ENCODE measurements around the gene BTBD6.

BTBD6 gene

DNA sequence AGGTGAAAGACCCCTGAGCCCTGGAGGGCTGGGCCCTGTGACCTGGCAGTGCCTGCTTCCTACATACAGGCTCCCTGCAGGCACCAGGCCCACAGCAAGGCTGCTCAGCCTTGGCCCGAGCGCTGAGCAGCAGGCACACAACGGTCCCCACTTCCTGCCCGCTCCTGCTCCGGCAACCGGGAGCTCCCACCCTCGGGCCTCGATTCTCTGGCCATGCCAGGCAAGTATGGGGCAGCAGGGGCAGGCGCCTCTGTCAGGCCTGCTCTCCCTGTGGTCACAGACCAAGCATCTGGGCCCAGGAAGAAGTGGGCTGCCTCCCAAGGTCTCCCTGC lies 36.6 kb upstream of the BTBD6 start:
- no peak for DNase-seq

- no peak for DNase-seq
Observed at GRCh38 chr14:105212541-105213300, 35.6 kb upstream of the BTBD6 start.

DNA sequence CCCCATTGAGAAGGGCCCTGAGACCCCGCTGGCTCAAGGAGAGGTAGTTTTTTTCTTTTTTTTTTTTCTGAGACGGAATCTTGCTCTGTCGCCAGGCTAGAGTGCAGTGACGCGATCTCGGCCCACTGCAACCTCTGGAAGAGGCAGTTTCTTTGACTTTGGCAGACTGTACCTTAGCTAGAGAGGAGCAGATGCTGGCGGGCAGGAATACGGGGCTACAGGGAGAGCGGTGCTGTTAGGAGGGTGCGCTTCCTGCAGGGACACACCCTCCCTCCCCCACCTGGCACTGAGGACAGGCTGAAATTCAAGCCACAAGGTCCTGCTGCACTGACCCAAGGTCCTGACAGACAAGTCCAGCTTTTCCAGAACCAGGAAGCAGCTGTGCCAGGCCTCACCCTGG lies 35.0 kb upstream of the BTBD6 start:
- DNase-seq, result no peak

DNA sequence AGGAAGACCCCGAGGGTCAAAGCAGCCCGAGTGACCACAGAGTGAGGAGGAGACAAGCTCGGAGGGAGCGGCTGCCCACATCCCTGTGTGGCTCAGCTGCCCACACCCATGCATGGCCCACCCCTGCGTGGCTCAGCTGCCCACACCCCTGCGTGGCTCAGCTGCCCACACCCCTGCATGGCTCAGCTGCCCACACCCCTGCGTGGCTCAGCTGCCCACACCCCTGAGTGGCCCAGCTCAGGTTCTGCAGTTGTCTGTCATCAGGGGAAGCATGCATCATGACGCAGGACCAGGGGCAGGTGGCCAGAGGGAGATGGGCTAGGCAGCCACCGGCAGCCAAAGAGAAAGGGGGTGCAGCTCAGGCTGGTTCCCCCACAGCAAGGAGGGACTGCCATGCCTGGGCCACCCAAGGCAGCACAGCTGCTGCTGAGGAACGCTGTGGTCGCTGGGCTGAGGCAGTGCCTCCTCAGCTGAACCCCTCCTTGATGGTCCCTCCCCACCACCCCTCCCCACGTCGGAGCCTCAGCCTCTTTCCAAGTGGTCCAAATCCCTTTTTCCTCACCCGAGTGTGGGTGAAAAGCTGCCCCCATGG lies 33.9 kb upstream of the BTBD6 start:
- DNase-seq, result no peak

- no peak for DNase-seq
Observed at GRCh38 chr14:105215602-105216001, 32.7 kb upstream of the BTBD6 start.

DNA sequence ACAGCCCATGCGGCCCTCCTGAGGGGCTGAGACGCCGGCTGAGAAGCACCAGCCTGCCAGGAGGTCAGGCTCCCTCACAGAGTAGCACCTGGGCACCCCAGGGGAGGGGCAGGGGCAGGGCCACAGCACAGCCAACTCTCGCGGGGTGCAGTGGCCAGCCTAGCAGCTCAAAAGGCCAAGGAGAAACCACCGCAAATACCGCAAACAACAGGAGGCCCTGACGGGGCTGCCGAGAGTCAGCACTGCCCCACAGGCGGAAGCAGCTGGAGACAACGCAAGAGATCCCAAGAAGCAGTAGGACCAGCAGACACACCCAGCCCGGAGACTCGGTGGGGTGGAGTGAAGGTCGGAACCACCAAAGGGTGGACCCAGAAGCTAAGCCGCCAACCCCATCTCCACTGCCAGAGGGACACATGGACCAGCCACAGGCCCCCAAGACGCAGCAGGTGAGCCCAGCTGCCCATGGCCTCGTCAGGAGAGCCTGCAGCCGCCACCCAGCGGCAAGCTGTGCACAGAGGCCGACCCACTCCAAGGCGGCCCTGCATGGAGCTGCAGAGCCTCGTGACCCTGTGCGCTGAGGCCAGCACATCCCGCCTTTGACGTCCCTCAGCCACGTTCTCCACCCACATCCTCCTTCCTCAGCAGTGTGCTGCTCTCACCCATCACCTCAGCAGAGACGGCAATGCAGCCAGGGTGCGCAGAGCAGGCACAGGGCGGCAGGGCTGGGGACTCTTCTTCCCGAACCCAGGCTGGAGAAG lies 31.7 kb upstream of the BTBD6 start:
- no peak for DNase-seq

GRCh38 chr14:105217774-105218173 lies 30.6 kb upstream of the BTBD6 start:
- no peak for DNase-seq

DNA sequence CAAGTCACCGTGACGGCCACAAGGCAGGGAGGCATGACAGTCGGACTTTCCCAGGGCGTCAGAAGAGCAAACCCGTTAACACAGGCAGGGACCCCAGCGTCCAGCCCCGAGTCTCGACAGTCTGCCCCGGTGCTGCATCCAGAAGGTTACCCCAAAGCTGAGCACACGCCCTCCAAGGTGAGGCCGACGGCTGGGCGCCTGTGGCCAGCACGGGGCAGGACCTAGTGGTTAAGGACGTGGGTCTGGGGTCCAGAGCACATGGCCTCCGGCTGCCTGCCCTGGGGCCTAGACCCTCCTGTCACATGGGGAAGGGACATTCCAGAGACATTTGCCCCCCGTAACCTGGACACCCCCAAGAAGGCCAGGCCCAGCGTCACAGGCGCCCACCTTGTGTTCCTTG lies 29.7 kb upstream of the BTBD6 start:
- DNase-seq, result no peak

DNA sequence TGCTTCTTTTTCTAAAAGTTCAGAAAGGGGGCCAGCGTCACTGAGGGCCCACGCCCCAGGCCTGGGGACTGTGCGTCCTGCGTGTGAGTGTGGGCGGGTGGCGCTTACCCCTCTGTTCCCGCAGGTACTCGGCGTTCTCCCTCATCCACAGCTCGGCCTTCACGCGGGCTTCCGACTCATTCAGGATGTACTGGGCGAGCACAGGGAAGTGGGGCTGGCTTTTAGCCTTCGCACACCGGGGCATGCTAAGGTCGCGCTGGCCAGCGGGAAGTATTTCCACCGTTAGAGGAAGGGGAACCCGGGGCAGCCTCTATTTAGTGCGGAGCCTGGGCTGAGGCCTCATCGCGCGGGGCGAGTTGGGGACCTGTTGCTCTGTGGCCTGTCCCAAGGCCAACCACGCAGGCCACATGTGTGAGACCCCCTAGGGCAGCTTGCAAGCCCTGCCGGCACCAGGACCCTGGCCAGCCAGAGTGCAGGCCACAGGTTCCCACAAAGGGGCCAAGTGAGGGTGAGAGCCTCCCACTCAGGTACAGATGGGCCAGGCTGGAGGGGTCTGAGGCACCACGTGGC lies 29.2 kb upstream of the BTBD6 start:
- no peak for DNase-seq

DNA sequence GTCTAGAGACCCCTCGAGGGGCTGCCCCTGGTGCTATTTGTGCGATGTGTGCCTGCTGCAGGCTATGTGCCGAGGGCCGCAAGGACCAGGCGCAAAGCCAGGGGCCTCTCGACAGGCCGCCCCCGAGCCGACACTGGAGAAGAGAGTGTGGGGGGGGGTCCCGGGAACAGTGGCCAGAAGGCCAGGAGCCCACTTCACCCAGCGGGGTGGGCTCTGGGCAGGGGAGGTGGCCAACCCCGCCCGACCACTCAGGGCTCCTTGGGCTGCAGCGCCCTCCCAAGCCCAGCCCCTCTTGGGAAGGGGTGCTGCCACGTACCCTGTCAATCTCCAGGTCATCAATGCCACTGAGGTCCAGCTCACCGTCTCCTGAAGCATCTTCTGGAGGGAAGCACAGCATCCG lies 28.6 kb upstream of the BTBD6 start:
- DNase-seq, result no peak

GRCh38 chr14:105220699-105221597 lies 27.4 kb upstream of the BTBD6 start:
- DNase-seq, result no peak

GRCh38 chr14:105221598-105222178 lies 26.6 kb upstream of the BTBD6 start:
- no peak for DNase-seq

- DNase-seq, result no peak
Observed at GRCh38 chr14:105223260-105223659, 25.1 kb upstream of the BTBD6 start.

DNA sequence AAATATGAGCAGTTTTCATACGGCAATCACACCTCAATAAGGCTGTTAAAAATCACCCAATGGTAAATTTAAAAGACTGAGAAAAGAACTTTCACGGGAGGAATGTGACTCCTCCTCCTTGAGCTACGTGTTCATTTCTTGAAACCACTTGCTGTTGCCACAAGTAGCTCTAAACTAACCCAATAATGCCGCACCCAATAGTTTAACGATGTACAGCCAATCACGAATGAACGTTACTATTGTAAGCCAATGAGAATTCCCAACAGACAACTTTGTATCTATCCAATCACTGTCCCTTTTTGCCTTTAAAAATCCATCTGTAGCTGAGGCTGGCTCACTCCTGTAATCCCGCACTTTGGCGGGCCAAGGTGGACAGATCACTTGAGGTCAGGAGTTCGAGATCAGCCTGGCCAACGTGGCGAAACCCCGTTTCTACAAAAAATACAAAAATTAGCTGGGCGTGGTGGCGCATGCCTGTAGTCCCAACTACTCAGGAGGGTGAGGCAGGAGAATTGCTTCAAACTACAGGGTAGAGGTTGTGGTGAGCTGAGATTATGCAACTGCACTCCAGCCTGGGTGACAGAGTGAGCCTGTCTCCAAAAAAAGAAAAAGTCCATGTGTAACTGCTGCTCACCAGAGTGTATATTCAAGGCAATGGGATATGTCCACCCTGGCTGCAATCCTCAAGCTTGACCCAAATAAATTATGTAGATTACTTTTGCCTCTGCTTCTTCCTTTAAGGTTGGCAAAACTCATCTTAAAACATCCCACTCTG lies 24.4 kb upstream of the BTBD6 start:
- DNase-seq, result no peak

- no peak for DNase-seq
Observed at GRCh38 chr14:105224845-105225570, 23.3 kb upstream of the BTBD6 start.

DNA sequence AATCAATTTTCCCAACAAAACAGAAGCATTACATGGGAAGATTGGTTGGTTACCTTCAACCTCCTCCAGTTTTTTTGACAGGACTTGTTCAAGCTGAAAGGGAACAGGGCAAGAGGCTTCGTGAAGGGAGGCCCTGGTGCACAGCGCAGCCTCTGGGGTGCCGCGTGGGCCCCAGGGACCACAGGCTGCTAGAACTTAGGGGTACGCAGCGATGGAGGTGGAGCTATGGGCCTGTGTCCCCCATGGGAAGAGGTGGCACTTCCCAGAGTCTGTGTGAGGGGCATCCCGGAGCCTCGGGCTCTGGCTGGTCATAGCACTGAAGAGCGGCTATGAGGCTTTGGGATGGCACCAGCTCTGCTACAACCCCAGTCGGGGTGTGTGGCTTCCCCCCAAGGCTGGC lies 22.1 kb upstream of the BTBD6 start:
- DNase-seq, result no peak

DNA sequence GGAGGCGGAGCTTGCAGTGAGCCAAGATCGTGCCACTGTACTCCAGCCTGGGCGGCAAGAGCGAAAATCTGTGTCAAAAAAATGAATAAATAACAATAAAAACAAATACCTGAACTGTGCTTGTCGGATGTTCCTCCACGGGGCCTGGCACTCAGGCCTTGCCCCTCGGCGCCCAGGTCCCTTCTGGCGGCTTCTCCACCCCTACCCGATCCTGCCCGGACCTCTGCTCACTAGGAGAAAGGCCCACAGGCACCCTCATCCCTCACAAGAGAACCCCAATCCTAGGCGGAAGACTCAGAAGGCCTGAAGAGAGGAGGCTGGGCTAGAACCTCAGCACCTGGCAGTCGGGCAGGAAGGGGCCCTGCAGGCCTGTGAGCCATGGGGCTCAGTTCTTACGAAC lies 21.0 kb upstream of the BTBD6 start:
- DNase-seq, result no peak

DNA sequence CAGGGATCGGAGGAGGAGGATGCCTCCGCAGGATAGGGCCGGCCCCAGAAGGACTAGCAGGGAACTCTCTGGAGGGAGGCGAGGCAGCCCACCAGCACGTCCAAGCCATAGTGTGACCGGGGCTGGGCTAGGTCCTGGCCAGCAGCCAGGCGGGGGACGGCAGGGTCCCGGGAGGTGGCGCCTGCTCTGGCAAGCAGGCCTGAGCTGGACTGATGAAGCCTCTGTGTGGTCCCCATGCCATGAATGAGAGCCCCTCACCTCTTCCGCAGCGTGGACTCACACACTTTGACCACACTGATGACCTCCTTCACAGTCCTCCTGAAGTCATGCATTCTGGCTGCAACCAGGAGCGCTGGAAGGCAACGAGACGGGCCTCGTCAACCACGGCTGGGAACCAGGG lies 19.8 kb upstream of the BTBD6 start:
- DNase-seq, result no peak

DNA sequence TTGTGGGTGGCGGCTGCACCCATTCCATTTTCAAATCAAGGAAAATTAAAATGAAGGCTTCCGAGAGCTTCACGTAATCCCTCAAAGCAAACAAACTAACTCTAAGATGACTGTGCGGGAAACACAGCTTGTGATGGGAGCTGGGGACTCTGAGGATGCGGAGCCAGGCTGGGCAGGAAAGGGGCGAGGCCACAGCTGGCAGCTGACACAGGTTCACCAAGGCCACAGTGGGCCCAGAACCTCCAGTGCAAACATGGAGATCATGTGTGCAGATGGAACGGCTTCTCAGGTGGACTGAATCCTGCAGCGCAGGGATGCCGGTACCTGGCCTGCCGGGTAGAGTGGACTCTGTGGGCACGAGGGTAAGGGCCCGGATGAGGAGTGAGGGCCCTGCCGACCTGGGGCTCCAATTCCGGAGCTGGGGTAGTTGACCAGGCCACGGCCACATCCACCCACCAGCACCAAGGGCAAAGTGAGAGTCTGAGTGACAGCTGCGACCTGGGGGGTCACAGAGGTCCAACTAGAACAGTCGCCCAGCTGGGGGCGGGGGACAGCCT lies 19.2 kb upstream of the BTBD6 start:
- DNase-seq, result no peak

DNA sequence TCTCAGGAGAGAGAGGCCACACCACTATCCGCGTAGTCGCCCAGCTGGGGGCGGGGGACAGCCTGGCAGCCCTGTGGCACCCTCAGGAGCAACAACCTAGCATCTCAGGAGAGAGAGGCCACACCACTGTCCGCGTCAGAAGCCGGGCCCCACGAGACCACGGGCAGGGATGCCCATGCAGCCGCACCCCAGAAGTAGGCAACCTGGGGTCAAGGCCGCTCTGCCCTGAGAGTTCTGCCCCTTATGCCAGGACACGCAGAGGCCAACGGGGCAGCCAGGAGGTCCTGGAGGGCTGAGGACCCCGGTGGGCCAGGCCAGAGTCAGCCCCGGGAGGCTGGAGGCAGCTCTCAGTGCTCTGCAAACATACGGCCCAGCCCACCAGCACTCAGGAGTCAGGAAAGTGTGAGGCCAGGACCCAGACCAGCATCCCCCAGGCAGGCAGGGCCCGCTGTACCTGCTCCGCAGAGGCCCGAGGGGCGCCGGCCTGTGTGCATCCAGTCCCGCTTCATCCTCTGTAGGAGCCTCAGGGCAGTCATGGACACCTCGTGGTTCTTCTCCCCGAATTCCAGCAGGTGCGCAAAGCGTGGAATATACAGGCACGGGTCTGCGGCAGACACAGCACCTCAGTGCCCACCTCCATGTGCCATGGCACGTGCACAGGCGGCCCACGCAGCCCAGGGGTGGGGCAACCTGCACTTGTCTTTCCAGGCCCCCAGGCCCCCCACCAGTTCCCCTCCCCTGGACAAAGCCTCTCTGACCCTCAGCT lies 7.3 kb upstream of the BTBD6 start:
- no peak for DNase-seq
